Suppressor macrophage treated with lipopolysaccharide for 1 hour (primary cell): ENCODE results near the gene COLQ.
A peak's percentile ranks its signal among the peaks of the same experiment; 100 is the strongest.
"Not testable (repeated sequence)": the region's sequence is repeated elsewhere in the genome, so short reads cannot be mapped to it uniquely, and the experiment has no call there.

Source experiments
- DNase-seq, 3 donors: peaks; one replicate each; pipeline ENCODE4 v3.0.0-alpha.2; 2020 to 2022

Gene COLQ

DNA sequence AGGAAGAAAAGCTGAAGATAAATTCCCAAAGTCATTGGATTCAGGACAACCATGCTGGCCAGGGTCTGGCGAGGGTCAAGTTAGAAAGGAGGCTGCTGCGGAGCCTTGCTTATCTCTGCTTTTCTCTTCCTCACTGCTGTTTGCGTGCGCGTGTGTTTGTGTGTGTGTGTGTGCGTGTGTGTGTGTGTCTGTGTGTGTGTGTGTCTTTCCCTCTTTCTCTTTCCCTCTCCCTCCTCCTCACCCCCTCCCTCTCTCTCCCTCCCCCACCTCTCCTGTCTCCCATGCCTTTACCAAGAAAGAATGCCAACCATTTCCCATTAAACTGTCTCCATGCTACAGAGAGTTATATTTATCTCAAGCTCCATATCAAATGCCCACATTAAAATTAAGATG is at the start of gene COLQ:
Gene COLQ, minus strand, starts transcription at position 134 of the 393 bp plus-strand sequence. Its CDS starts 81 bp downstream, at position 53.
- DNase-seq, result peak in 2 of 3 donors; percentile 20 to 30

DNA sequence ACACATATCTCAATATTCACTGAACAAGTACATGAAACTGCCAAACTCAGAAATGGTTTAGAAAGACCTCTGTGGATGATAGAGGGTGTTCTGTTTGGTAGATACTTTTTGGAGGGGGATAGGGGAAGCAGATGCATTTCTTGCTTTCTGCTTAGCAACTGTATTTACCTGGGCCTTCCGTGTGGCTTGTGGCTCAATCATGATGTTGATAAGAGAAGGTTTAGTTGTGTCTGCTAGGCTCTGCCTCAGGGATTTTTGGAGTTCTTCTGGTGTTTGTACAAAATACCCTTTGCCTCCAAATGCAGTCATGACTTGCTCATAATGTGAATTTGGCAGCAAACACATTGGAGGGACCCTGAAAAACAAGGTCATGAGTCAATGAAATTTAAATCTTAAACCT is 41.7 kb upstream of the COLQ start:
- no peak for DNase-seq

- DNase-seq, result no peak
These were observed 41.1 kb upstream of the COLQ start for GRCh38 chr3:15562560-15562959.

DNA sequence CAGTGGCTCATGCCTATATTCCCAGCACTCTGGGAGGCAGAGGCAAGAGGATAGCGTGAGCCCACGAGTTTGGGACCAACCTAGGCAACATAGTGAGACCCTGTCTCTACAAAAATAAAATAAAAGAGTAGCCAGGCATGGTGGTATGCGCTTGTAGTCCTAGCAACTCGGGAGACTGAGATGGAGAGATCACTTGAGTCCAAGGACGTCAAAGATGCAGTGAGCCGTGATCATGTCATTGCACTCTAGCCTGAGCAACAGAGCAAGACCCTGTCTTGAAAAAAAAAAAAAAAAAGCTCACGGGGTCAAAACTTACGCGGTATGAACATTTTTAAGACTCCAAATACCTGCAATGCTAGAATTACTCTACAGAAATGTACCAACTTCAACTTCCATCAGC is 37.1 kb upstream of the COLQ start:
- DNase-seq, result no peak

DNA sequence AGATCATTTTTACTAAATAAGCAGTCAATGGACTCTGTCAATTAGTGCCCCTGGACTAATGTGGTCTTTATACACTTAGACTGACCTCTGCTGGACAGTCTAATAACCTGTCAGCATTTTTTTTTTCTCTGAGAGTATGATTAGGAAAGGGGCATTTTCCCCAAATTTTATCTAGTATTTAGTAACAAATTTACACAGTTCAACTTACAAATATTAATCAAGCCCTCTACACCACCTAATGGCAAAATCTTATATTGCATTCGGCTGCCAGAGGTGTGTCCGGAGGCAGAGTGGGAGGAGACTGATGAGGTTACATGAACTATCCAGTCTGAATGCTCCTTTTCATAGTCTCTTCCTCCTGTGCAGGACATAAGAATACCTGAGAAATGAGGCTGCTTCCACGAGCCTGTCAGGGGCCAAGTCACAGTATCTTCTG is 36.0 kb upstream of the COLQ start:
- peak; percentile 86 to 93 (median 88) for DNase-seq

- peak; percentile 78 to 98 (median 93) for DNase-seq
These were observed 35.0 kb upstream of the COLQ start for GRCh38 chr3:15556512-15556911.

DNA sequence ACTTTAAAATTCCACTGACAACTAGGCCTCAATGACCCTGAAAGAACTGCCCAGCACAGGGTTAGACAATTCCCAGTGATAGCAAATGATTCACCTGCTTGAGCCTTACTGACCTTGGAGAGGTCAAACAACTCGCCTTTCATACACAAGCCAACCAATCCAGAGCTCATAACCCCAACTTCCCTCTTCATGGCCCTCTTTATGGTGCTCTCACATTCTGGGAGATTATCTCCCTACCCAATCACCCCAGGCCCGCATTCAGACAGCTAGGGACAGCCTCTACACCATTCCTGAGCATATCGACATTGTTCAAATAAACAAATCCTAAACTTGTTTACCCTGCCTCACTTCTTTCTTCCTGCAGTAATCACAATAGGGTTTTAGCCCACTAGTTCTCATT is 32.2 kb upstream of the COLQ start:
- no peak for DNase-seq

- DNase-seq, result no peak
These were observed 30.4 kb upstream of the COLQ start for GRCh38 chr3:15551902-15552301.

GRCh38 chr3:15549846-15550245 is 28.3 kb upstream of the COLQ start:
- no peak for DNase-seq

DNA sequence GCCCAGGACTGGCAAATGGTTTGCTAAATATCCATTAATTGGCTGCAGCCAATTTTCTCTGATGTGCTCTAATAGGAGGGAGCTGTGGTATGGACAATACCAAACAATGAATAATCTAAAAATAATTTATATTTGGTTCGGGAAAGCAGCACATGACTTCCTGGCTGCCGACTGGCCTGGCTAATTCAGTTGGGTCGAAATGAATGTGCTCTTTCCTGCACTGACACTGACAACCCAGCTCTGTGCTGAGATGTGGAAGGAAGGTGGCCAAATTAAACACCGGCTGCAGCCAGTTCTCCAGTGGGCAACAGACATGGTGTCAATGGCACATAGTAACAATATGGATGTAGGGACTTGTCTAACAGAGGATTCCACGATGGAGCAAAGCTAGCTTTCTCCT is 21.1 kb upstream of the COLQ start:
- DNase-seq, result no peak

DNA sequence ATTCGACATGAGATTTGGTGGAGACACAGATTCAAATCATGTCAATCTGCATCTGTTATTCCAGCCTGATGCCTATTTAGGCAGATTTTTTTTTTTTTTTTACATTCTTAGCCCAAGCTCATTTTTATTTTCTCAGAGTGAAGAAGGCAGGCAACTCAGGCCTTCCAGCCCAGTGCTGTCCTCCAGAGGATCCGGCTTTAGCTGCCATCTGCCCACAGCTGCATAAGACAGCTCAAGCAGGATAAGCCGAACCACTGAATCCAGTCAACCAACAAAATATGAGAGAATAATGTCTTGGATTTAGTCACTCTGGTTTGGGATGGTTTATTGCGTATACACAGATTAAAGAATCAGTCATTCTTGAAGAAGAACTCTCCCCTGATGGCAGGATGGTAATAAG is 19.9 kb upstream of the COLQ start:
- DNase-seq, result no peak

GRCh38 chr3:15539066-15539465 is 17.6 kb upstream of the COLQ start:
- no peak for DNase-seq

DNA sequence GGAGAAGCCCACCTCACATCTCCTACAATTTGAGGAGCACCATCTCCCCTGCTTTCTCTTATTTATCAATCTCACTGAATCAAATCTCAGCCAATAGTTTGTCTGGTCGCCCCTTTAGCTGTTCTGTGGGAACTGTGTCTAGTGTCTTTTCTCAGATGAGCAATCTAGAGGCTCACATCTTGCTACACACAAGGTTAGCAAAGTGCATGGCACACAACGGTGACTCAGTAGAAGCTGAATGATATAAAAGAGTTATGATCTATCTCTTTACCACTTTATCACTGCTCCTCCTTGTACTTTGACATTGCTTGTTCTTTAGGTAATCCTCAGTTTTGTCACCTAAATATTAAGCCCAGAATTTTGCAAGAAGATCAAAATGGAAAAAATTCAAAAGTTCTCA is 16.8 kb upstream of the COLQ start:
- DNase-seq, result no peak

GRCh38 chr3:15536856-15537255 is 15.3 kb upstream of the COLQ start:
- no peak for DNase-seq

DNA sequence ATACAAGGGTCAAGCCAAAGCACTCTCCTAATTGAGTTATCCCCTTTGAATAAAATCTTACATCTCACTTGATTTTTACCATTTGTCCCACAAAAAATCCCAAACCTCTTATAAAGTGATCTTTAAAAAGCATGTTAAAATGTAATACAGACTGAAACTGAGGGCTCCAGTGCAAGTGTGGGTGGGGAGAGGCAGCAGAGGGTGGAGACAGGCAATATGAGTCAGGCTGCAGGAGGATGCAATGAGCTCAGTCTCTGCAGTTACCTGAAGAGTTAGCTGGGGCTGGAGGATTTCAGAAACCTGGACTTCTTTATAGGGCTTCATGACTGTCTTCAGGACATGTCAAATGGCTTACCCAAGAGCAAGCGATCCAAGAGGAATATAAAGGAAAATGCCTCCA is 14.2 kb upstream of the COLQ start:
- DNase-seq, result peak; percentile 46 to 56 (median 54)

DNA sequence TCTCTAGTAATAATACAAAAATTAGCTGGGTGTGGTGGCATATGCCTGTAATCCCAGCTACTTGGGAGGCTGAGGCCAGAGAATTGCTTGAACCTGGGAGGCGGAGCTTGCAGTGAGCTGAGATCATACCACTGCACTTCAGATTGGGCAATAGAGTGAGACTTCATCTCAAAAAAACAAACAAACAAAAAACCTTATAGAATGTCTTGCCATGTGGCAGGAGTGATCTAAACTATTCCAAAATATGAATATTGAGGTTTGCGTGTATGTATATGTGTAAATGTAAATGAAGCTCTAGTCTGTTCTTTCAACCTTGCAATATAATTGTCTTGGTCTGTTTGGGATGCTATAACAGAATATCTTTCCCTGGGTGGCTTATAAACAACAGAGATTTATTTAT is 11.1 kb upstream of the COLQ start:
- not testable (repeated sequence) for DNase-seq

DNA sequence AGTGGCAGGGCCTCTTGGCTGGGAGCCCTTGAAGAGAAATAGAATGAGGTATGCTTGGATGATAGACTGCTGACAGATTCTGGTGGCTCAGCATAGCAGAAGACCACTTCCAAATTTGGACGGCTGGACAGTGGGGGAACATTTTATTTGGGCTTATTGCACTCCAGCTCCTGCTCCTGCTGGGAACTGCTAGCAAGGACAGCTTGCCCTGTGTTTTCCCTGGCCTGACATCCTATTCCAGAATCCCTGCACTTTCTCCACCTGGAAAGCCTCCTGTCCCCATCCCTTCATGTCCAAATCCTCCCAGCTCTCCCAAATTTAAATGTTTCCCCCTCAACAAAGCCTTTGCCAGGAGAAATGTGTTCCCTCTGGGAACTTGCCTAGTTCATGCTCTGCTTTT is 9.8 kb upstream of the COLQ start:
- no peak for DNase-seq

- no peak for DNase-seq
These were observed 7.5 kb upstream of the COLQ start for GRCh38 chr3:15528854-15529537.

DNA sequence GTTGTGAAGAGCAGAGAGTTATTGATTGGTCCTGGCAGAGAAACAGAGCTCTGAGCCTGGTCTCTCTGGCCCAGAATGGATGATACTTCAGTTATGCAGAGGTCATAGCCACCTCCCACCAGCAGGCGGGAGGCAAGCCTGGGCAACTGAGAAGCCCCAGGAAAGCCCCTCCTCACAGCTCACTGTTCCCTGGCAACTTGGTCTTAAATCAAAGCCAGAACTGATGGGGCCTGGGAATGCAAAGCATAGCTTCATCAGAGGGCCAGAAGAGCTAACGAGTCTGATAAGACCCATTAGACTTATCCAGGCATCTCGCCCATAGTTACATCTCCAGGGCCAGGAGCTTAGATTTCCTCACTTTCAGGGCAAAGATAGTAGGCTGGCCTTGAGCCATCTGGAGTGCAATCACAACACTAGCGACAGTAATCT is 5.5 kb upstream of the COLQ start:
- peak in 1 of 3 donors; percentile 29 for DNase-seq

DNA sequence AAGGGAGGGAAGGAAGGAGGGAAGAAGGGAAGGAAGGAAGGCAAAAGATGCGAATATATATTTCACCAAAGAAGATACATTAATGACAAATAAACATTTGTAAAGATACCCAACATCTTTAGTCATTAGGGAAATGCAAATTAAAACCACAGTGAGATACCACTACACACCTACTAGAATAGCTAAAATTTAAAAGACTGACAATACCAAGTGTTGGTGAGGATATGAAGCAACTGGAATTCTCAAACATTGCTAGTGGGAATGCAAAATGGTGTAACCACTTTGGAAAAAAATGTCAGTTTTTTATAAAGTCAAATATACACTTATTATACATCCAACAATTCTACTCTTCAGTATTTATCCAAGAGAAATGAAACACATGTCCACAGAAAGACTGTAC is 4.3 kb upstream of the COLQ start:
- no peak for DNase-seq

DNA sequence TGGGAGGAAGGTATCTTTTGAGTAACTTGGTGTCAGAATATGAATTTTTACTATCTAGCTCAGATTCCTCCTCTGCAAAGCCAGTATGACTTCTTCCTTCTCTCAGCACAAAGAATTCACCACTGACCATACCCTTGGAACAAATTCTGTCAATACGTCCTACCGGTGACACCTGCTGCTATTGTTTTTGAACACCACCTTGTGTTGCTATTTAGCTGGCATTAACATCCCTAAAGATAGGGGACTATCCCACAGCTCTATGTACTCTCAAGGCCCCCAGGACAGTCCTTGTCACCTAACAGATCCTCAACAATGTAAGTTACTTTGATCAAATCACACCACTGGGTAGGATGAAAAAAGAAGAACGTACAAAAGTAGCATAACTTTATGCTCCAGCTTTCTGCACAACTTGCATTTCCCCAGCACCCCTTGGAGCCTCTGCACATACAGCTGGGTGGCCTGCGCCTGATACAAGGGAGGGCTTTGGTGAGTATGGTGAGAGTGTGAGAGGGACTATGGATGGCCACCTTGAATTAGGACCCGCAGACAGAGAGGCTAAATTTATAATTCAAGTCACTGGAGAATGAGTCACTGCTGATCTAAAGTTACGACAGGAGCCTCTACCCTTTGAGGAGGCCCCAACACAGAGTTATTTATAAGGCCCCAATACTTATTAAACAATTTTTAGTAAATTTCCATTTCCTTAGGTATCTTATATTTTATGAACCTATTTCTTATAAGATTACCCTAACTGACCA is 2.3 kb upstream of the COLQ start:
- DNase-seq, result peak; percentile 18 to 46 (median 39)

DNA sequence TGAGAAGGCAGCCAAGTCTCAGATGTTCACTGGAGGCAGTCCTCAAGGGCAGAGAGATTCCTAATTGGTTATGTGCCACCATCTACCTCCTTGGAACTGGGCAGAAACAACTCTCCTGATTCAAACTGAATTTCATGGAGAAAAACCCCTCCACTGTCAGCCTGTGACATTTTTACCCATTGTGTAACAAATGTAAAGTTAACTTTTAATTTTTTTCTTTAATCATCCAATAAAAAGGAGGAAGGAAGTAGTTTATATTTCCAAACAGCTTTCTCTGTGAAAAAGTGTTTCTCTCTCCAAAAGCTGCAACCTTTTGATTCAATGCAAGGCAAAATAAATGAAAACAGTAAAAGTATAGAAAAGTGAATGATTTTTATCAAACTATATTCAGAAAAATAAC is 510 bp upstream of the COLQ start:
- peak; percentile 20 to 57 (median 56) for DNase-seq

DNA sequence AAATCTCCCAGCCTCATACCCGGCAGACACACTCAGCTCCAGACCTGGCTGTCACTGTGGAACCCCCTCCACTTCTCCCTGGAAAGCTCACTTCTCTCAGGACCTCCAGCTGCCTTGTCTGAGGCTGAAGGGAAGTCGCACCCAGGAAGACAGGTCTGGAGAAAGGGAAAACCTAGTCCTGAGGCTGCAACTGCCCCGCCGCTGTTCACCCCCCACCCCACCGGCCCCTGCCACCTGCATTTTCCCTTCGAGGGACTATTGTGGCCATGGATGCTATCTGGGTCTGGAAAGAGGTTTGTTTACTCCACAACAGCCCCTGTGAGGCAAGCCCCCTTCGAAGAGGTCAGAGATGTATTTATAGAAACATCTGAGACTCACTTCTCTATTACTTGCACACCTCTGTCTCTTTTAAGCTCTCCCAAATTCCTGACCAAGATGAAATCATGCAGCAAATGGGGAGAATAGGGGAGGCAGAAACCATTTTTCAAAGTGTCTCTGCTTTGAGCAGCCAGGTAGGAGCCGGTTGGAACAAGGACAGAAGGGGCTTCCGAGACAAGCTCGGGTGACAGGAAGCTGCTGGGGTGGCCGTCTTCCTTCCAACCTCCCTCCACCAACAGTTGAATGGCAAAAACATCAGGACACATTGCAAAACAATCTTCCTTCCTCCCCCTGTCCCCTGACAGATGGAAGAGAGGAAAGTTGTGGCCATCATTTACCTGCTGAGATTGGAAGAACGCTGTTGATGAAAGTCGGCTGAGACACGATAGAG is 518 bp downstream of the COLQ start:
- peak in 2 of 3 donors; percentile 30 to 34 for DNase-seq

DNA sequence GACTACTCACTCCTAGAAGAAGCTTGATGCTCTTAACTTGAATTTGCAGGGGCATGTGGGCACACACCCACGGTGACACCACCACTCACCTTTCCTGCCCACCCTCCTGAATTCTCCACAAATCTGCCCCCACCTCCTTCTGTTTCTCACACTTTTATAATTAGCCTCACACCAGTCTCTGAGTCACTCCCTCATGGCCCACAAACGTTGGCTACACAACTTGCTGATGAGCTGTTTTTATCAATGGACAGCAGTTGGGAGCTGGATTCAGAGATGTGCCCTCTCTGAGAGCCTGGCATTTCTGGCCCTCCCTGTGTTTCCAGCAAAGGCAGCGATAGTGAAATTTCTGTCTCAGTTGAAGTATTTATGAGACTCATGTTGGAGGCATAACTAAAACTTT is 1.3 kb downstream of the COLQ start:
- DNase-seq, result peak; percentile 57 to 75 (median 66)
